HG03108 (cell line): Measurements from ENCODE around the gene SNX9.
A peak's percentile ranks its signal among the peaks of the same experiment; 100 is the strongest.
"Not testable (repeated sequence)": the region's sequence is repeated elsewhere in the genome, so short reads cannot be mapped to it uniquely, and the experiment has no call there.

Experiments used
- ATAC-seq: cut with Tn5 transposase; IDR thresholded peaks from one replicate; pipeline ENCODE4 v1.9.1; 2021; ENCODE audit warnings: moderate library complexity; ENCODE audit not compliant: unreplicated experiment

Gene SNX9

DNA sequence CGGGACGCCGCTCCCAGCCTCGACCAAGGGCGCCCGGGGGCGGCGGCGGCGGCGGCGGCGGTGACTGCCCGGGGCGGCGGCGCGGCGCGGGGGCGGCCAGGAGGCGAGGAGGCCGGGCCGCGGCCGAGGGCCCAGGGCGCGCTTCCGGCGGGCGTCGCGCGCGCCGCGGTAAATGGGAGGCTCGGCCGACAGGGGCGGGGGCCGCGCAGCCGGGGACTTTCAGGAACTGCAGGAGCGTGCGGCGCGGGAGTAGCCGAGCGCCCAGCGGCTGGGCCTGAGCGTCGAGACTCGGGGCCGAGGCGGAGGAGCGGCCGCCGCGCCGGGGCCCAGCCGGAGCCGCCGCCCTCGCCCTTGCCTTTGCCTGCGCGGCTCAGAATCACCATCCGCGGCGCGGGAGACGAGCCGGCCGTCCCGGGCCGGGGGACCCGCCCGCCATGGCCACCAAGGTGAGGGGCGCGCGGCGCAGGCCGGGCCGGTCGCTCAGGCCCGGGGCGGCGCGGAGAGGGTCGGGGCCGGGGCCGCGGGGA is at the start of gene SNX9:
Gene SNX9 (plus strand): TSS at position 246 of the 527 bp plus-strand sequence. CDS start 189 bp downstream, at position 435.
- peak; percentile 57 for ATAC-seq

- no peak for ATAC-seq
These were observed 49.7 kb upstream of the SNX9 start for GRCh38 chr6:157773248-157773773.

DNA sequence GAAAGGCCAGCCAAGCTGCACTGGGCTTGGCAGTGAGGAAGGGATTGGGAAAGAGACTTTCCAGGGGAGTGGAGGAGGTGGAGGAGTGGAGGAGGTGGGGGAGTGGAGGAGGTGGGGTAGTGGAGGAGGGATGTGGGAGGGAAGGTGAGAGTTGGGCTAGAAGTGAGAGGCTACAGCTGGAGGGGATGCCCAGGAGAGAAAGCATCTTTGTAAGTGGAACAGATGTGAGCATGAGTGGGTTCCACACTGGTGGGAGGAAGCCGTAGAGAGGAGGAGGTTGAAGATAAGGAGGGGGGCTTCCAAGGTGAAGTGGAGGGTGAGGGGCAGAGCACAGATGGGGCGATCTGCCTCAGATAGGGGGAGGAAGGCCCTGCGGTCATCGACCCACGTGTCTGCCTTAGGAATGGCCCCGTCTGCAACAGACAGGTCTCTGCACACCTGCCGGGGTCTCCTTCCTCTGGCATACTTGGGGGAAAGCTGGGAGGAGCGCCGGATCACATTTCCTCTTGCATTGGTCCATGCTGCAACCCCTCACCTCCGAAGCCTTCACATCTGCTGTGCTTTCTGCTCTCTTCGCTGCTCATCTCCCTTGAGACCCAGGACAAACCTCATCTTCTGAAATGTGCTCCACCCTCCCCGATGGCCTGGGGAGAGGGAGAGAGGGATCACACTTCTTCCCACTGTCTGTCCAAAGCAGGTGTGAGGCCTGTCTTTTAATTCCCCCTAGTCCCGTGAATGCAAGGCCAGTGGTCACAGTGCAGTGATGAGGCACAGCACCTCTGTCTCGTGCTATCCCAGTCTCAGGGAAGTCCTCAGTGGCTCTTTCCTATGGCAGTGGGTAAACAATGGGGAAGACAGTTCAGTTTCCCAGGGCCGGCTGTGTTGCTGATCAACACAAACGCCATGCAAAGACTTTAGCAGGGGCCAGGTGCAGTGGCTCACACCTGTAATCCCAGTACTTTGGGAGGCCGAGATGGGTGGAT is 48.6 kb upstream of the SNX9 start:
- no peak for ATAC-seq

DNA sequence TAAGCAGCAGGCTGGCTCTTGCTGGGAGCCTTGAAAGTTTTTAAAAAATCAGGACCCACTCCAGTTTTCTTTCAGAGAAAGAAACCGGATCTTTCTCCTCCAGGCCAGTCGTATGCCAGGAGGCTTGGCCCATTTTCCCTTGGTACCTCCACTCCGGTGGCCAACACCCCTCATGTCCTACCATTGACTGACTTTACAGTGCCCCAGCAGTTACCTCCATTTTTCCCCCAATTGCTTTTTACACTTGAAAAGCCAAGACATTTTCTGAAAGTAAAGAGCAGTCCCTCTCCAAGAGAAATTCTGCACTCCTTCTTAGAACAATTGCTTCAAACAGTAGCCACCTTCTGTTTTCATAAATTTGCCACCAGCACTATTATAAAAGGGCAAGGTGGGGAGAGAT is 47.7 kb upstream of the SNX9 start:
- no peak for ATAC-seq

DNA sequence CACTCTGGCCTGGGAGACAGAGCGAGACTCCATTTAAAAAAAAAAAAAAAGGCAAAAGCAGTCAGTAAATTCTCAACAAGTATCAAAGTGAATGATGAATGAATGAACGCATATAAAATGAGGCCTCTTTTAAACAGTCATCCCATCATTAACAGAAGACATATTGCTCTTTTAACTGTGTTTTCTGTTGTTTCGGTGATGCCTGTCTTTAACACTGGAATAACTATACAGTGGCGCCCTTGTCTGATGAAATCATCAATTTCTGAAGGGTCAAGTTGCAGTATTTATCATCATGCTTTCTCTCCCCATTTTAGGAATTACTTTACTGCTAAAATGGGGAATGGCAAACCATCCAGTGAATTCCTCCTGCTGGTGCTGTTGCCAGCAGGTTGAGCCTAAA is 45.7 kb upstream of the SNX9 start:
- ATAC-seq = no peak

DNA sequence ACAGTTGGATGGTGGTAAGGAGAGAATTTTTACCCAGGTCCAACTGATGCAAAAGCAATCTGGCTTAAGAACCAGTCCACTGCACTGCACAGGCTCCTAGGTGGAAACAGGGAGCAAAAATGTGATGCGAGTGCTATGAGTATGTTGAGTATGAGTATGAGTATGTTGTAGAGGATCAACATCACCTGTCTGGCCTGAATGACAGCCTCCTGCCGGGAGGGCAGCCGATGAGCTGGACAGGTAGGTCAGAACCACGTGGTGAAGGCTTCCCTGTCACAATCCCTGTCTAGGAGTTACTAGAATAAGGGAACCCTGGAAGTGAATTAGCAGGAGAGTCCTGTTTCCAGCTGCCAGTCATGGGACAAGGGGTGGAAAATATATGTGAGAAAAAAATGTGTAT is 44.3 kb upstream of the SNX9 start:
- ATAC-seq = no peak

DNA sequence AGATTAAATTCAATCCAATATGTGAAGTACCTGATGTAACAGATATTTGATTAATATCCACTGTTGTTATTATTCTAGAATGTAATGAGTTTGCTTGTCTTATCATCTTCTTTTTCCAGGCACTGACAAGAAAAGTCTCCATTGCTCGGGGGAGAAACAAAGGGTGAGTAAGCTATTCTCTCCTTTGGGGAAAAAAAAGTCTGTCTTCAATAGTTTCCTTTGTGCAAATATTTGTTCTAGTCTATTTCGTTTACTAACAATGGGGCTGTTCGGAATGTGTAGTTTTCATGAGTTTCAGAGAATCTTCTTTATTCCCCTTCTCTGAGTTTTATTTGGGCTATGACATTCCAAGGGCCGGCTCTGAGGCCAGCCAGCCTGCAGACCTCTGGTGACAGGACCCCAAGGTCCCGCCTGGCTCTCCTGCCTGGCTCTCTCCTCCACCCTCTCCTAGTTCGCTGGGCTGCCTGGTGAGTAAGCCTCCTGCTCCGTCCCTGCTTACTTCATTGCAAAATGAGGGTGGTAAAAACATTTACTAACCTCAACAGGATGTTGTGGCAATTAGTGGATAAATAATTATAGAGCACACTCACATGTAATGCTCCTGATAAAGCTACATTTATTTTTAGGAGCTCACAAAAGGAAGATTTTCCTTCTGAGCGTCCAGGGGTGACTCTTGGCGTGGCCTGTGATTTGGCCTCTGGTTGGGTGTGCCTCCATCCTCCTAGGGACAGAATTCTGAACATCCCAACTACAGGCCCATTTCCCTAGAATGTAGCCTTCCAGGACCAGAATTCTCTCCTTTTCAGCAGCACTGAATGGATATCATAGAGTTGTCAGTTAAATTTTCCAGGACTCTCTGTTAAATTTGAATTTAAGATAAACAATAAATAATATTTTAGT is 43.1 kb upstream of the SNX9 start:
- ATAC-seq = no peak

DNA sequence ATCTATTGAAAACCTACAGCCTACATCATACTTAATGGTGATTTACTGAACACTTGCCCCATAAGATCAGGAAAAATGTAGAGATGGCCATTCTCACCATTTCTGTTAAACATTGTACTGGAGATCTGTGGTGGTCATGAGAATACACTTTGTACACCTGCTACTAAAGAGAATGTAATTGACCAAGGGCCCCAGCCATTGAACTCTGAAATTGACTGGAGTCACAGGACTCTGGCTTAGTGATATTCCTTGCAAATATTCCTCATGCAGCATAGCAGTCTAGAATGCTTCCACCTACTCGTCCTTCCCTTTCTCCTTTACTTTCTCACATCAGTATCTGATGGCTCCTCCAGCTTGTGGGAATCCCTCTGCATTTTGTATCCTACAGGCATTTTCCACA is 37.4 kb upstream of the SNX9 start:
- no peak for ATAC-seq

DNA sequence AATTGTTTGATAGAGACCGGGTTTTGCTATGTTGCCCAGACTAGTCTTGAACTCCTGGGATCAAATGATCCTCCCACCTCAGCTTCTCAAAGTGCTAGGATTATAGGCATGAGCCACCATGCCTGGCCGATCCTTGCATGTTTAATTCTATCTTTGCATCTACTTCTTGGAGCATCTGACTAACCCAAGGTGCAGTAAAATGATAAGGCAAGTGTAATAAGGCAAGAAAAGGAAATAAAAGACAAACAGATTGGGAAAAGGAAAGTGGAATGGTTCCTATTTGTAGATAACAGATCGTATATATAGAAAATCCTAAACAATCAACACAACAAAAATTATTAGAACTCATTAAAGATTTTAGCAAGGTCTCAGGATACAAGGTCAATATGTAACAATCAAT is 36.8 kb upstream of the SNX9 start:
- ATAC-seq = no peak

DNA sequence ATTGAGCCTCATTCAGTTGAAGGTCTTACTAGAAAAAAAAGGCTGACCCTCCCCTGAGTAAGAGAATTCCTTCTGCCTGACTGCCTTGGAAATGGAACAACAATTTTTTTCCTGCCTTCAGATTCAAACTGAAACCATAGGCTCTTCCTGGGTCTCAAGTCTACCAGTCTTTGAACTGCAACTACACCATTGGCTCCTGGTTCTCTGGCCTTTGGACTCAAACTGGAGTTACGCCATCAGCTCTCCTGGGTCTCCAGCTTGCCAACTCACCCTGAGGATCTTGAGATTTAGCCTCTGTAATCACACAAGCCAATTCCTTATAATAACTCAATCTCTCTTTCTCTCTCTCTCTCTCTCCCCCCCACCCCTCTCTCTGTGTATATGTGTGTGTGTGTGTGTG is 36.0 kb upstream of the SNX9 start:
- ATAC-seq = no peak

DNA sequence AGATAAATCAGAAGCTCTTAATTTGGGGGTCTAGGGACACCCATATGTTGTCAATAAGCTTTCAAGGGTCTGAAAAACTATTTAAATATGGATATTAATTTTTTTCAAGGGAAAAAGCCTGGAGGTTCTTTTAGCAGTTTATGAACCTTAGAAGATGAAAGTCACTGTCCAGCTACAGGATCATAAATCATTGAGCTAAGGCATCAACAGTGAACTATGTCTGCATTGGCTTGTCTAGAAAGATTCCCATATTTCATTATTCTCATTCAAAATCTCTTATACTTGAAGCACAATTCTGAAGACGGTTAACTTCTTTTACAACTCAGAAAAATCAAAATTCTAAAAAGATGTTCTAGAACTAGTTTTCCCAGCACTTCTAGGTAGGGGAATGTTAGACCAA is 34.9 kb upstream of the SNX9 start:
- no peak for ATAC-seq

GRCh38 chr6:157789297-157789696 is 33.7 kb upstream of the SNX9 start:
- ATAC-seq = no peak

DNA sequence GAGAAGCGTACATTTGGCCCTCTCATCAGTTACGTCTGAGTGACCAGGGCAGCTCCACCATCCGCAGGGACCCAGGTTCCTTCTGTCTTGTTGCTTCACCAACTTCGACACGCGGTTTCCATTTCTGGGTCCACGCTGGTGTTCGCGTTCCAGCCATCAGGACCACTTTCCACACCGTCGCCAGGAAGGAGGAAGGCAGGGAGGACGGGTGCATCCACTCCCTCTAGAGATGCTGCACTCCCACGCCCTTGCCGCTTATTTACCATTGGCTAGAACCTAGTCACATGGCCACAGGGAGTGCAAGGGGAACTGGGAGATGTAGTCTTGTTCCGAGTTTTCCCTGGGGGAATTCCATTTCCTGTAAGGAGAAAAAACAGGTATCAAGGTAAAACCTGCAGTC is 33.2 kb upstream of the SNX9 start:
- ATAC-seq = no peak

DNA sequence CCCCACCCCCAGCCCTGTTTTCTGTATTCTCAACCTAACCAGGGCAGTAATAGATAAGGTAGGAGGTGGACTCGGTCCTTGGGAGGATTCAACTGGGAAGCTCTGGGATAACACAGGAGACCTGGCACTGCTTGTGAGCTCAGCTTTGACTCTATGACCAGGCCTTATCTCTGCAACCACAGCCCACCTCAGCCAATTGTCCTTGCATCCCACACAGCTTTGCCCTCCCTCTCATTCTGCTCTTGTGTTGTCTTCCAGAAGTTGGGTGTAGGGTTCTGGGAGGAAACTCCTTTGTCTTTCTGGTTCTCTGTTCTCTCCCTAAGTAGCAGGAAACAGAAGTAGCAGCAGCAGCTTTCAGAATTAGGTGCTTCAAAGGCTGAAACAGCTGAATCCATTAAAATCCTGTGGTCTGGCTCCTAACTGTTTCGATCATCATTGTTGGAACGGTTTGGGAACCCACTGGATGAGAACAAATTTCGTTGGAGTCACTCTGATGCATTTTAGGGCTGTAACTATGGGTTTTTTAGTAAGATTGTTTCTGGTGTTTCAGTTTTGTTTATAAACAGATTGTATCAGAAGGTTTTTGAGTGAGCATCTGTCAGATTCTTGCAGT is 32.4 kb upstream of the SNX9 start:
- no peak for ATAC-seq

DNA sequence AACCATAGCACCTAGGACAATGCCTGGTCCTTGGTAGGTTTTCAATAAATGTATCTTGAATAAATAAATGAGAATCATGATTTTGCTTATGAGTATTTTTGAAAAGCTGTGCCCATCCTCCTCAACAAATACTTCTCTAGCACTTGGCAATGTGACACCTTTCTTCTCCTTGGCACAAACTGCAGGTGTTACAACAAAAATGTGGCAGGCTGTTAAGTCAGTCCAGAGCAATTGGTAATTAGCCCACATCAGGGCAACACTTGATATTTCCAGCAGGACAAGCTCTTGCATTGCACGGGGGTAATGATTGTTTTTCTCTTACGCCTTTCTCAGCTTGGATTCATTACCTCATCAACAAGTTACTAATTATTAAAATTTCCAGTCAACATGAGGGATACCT is 31.6 kb upstream of the SNX9 start:
- ATAC-seq = no peak

DNA sequence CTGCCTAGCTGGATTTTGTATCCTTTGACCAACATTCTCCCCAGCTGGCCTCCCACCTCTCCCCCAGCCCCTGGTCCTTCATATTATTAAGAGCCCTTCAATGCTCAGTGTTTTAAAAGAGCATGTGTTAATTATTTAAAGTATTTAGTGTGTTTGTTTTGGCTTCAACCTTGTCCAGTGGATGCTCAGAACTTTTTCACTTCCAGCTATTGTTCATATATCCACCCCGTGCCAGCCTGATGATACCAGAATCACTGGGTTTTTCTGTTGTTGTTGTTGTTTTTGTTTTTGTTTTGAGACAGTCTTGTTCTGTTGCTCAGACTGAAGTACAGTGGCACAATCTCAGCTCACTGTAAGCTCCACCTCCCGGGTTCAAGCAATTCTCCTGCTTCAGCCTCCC is 30.4 kb upstream of the SNX9 start:
- no peak for ATAC-seq

GRCh38 chr6:157794012-157794411 is 29.0 kb upstream of the SNX9 start:
- ATAC-seq = not testable (repeated sequence)

GRCh38 chr6:157795841-157796240 is 27.2 kb upstream of the SNX9 start:
- no peak for ATAC-seq

DNA sequence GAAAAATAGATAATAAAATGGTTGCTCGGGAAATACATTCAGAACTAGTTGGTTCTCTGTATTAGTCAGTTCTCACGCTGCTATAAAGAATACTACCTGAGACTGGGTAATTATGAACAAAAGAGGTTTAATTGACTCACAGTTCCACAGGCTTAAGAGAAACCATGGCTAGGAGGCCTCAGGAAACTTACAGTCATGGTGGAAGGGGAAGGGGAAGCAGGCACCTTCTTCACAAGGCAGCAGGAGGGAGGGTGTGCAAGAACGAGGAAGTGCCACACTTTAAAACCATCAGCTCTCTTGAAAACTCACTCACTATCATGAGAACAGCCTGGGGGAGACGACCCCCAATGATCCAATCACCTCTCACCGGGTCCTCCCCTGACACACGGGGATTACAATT is 24.2 kb upstream of the SNX9 start:
- ATAC-seq = no peak

- ATAC-seq = not testable (repeated sequence)
These were observed 23.5 kb upstream of the SNX9 start for GRCh38 chr6:157799561-157799960.
